Lower lobe of right lung (tissue), 2 donors: ENCODE results near the gene SORCS2. TPM values are rescaled to one million over a fixed set of nuclear protein-coding genes. Genes with fewer than 3 reads are reported as not detected.
A peak's percentile ranks its signal among the peaks of the same experiment; 100 is the strongest.

Experiments
- ATAC-seq, 2 donors: fragments of 200-7000 bp; cut with Tn5 transposase; one replicate each; pipeline ENCODE4 v1.9.1; 2020 to 2022; ENCODE audit warnings: mild to moderate bottlenecking in 2 of 2, moderate library complexity in 2 of 2
- DNase-seq: peaks from one replicate; pipeline ENCODE4 v3.0.0-alpha.2; 2020
- H3K27ac ChIP-seq: fragments of 200-600 bp; one replicate; pipeline ENCODE4 v1.8.0; 2022
- H3K27me3 ChIP-seq: fragments of 200-600 bp; one replicate; pipeline ENCODE4 v1.8.0; 2022; ENCODE audit warnings: low read depth
- H3K36me3 ChIP-seq: fragments of 200-600 bp; one replicate; pipeline ENCODE4 v1.8.0; 2022; ENCODE audit warnings: mild to moderate bottlenecking
- H3K4me1 ChIP-seq: fragments of 200-600 bp; one replicate; pipeline ENCODE4 v1.8.0; 2022
- H3K4me3 ChIP-seq: fragments of 200-600 bp; one replicate; pipeline ENCODE4 v1.8.0; 2022; ENCODE audit warnings: mild to moderate bottlenecking
- H3K9me3 ChIP-seq: fragments of 200-600 bp; one replicate; pipeline ENCODE4 v1.8.0; 2022
- CTCF ChIP-seq: fragments of 200-600 bp; IDR thresholded peaks from one replicate; pipeline ENCODE4 v1.8.0; 2022; ENCODE audit warnings: antibody characterized with exemption, mild to moderate bottlenecking
- intact Hi-C: fragments of 100-400 bp; cut with DNase I; formaldehyde crosslinking; loops from one replicate; pipeline ENCODE4 v1.11.0; 2022
- total RNA-seq: library from RNA; stranded (reverse); fragmentation: NEBNext Ultra II Directional; extraction: Animal tissue kit (Norgen Biotek cat#: 25700); gene quantifications from one replicate; pipeline ENCODE4 v1.2.1, GENCODE V29; 2021
- donor health status: DM: no; HTN: yes; CAD: no; lungs with severe emphysema.

SORCS2 gene
- total RNA-seq, 1 donor from 2014 or later, result 5.8 TPM

GRCh38 chr4:7593646-7594412, 401.5 kb downstream of the SORCS2 start:
- ATAC-seq (no peak), DNase-seq (no peak)
- no peaks in the 10 kb centered on the region for H3K9me3 ChIP-seq
- H3K27ac ChIP-seq, result no peak overlapping the region
- no peak for TF ChIP-seq CTCF
- intact Hi-C loops, result no loop called here
- no peaks in the 10 kb centered on the region for H3K36me3 ChIP-seq
- H3K27me3 ChIP-seq, result peaks cover 12% of the 10 kb centered on the region
- no peaks in the 10 kb centered on the region for H3K4me1 ChIP-seq
- no peak overlapping the region for H3K4me3 ChIP-seq

- ATAC-seq, result no peak
- peaks cover 12% of the 10 kb centered on the region for H3K27me3 ChIP-seq
Observed at GRCh38 chr4:7595934-7596461, 403.7 kb downstream of the SORCS2 start.

GRCh38 chr4:7596918-7597606, 404.7 kb downstream of the SORCS2 start:
- no peak overlapping the region for H3K27ac ChIP-seq
- peaks cover 12% of the 10 kb centered on the region for H3K27me3 ChIP-seq
- no peak overlapping the region for H3K4me3 ChIP-seq
- peaks cover 4% of the 10 kb centered on the region for H3K4me1 ChIP-seq
- no peak for DNase-seq
- no peak for TF ChIP-seq CTCF
- no peaks in the 10 kb centered on the region for H3K9me3 ChIP-seq
- ATAC-seq, result no peak
- intact Hi-C loops, result no loop called here
- no peaks in the 10 kb centered on the region for H3K36me3 ChIP-seq

More at GRCh38 chr4:7595934-7596461, 403.7 kb downstream of the SORCS2 start:
- DNase-seq, result no peak
- Histone ChIP-seq H3K36me3 (no peaks in the 10 kb centered on the region), H3K9me3 (no peaks in the 10 kb centered on the region), H3K4me1 (peaks cover 4% of the 10 kb centered on the region), H3K4me3 (no peak overlapping the region), H3K27ac (no peak overlapping the region)
- TF ChIP-seq CTCF, result no peak
- intact Hi-C loops, result no loop called here

GRCh38 chr4:7598939-7599790, 406.8 kb downstream of the SORCS2 start:
- H3K36me3 ChIP-seq, result no peaks in the 10 kb centered on the region
- DNase-seq (peak; percentile 86), ATAC-seq (peak; percentile 91 to 94)

More at GRCh38 chr4:7598939-7599790, 406.8 kb downstream of the SORCS2 start:
- no peaks in the 10 kb centered on the region for H3K9me3 ChIP-seq
- intact Hi-C loops, result no loop called here
- peaks cover 12% of the 10 kb centered on the region for H3K27me3 ChIP-seq
- H3K4me3 ChIP-seq, result no peak overlapping the region
- H3K4me1 ChIP-seq, result peaks cover 4% of the 10 kb centered on the region
- no peak overlapping the region for H3K27ac ChIP-seq
- no peak for TF ChIP-seq CTCF
